ENCODE data around the gene PIGU.

DNA sequence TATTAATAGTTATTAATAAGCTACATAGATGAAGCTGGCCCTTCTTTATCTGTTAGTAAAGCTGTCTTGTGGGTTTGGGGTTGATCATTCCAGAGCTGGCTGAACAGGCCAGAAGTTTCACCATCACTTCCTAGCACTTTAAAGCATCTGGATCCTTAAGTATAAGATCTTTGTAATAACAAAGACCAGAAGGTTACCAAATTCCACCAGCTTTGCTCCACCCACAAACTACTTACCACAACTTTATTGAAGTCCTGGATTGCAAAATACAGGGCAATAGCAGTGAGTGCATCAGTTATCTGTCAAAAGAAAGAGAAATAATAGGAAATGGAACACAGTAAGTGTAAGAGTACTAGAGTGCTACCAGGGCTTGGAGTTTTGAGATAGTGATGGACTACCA, 33.0 kb downstream of the PIGU start:
- TF ChIP-seq GATA2 (IDR thresholded peaks at IDR 0.05; ENCODE audit: low read depth, low read length) (no peak), GATA3 (IDR thresholded peaks at IDR 0.05; ENCODE audit: low read depth, low read length) (no peak)

All from SH-SY5Y (cell line).